Activated T-helper 2 cell treated with anti-CD3 and anti-CD28 coated beads, Interferon-gamma antibody, Interleukin-2, Interleukin-4, amounts not matched to agents 10 μg/mL and 5 μg/mL and 100 μg/mL, durations not matched to agents 14 hours and 24 hours and 36 hours (primary cell): Measurements from ENCODE around the gene CRYGS. TPM values are rescaled to one million over a fixed set of nuclear protein-coding genes. Genes with fewer than 3 reads are reported as not detected.

Experiments
- DNase-seq: peaks from one replicate; pipeline ENCODE4 v3.0.0; 2021; ENCODE audit warnings: low spot score
- H3K27ac Mint-ChIP-seq: one replicate; pipeline ENCODE4 v1.8.0; 2021; ENCODE audit warnings: mixed read lengths
- H3K27me3 Mint-ChIP-seq: one replicate; pipeline ENCODE4 v1.8.0; 2021; ENCODE audit warnings: low read depth, mixed read lengths
- H3K36me3 Mint-ChIP-seq: one replicate; pipeline ENCODE4 v1.8.0; 2021; ENCODE audit warnings: low read depth, mixed read lengths
- H3K4me1 Mint-ChIP-seq: one replicate; pipeline ENCODE4 v1.8.0; 2021; ENCODE audit warnings: low read depth, mixed read lengths
- H3K4me3 Mint-ChIP-seq: one replicate; pipeline ENCODE4 v1.8.0; 2021; ENCODE audit warnings: low read depth, mild to moderate bottlenecking, moderate library complexity, mixed read lengths
- H3K9me3 Mint-ChIP-seq: one replicate; pipeline ENCODE4 v1.8.0; 2021; ENCODE audit warnings: mixed read lengths
- intact Hi-C: fragments of 100-400 bp; cut with micrococcal nuclease; formaldehyde crosslinking; loops from one replicate; pipeline ENCODE4 v1.15.1; 2023
- total RNA-seq: library from RNA; stranded (reverse); gene quantifications from 2 replicates; pipeline ENCODE4 v1.2.3, GENCODE V29; 2022

The CRYGS gene
- total RNA-seq, 1 donor from 2014 or later = 5.6 TPM

- Mint-ChIP-seq H3K4me1 (no peaks in the 10 kb centered on the region), H3K9me3 (no peaks in the 10 kb centered on the region), H3K4me3 (no peak overlapping the region), H3K27me3 (peaks cover 5% of the 10 kb centered on the region), H3K27ac (no peak overlapping the region), H3K36me3 (no peaks in the 10 kb centered on the region)
- intact Hi-C loops = no loop called here
- DNase-seq = no peak
These were observed 50.5 kb downstream of the CRYGS start for GRCh38 chr3:186493525-186494255.

GRCh38 chr3:186492385-186492984 is 51.7 kb downstream of the CRYGS start:
- peaks cover 5% of the 10 kb centered on the region for H3K27me3 Mint-ChIP-seq
- H3K27ac Mint-ChIP-seq = no peak overlapping the region
- H3K36me3 Mint-ChIP-seq = no peaks in the 10 kb centered on the region
- H3K4me3 Mint-ChIP-seq = no peak overlapping the region
- H3K4me1 Mint-ChIP-seq = no peaks in the 10 kb centered on the region
- no peaks in the 10 kb centered on the region for H3K9me3 Mint-ChIP-seq
- intact Hi-C loops = no loop called here
- no peak for DNase-seq

GRCh38 chr3:186489507-186489906 is 54.7 kb downstream of the CRYGS start:
- Mint-ChIP-seq H3K4me1 (no peaks in the 10 kb centered on the region), H3K27ac (no peak overlapping the region), H3K27me3 (peaks cover 5% of the 10 kb centered on the region), H3K9me3 (no peaks in the 10 kb centered on the region), H3K4me3 (no peak overlapping the region), H3K36me3 (no peaks in the 10 kb centered on the region)
- intact Hi-C loops = no loop called here
- no peak for DNase-seq

Other genes starting within 250 kb of the CRYGS start
- gene DGKG, start 182.1 kb downstream of the CRYGS start, total RNA-seq = 0.05 TPM in 2 replicates
- 17.5 and 17.7 TPM in 2 replicates for gene TBCCD1, start 23.0 kb upstream of the CRYGS start, total RNA-seq
- 66.3 and 72.8 TPM in 2 replicates for gene DNAJB11, start 26.3 kb upstream of the CRYGS start, total RNA-seq
- not detected in 2 replicates for gene AHSG, start 68.7 kb upstream of the CRYGS start, total RNA-seq
- not detected in 2 replicates for gene FETUB, start 96.0 kb upstream of the CRYGS start, total RNA-seq
- not detected in 2 replicates for gene HRG, start 121.6 kb upstream of the CRYGS start, total RNA-seq
- not detected in 2 replicates for gene KNG1, start 173.0 kb upstream of the CRYGS start, total RNA-seq
- 445 and 450 TPM in 2 replicates for gene EIF4A2, start 239.2 kb upstream of the CRYGS start, total RNA-seq